Measurements from ENCODE around the gene IFNAR2.
"Not testable (repeated sequence)": the region's sequence is repeated elsewhere in the genome, so short reads cannot be mapped to it uniquely, and the experiment has no call there.

The IFNAR2 gene

DNA sequence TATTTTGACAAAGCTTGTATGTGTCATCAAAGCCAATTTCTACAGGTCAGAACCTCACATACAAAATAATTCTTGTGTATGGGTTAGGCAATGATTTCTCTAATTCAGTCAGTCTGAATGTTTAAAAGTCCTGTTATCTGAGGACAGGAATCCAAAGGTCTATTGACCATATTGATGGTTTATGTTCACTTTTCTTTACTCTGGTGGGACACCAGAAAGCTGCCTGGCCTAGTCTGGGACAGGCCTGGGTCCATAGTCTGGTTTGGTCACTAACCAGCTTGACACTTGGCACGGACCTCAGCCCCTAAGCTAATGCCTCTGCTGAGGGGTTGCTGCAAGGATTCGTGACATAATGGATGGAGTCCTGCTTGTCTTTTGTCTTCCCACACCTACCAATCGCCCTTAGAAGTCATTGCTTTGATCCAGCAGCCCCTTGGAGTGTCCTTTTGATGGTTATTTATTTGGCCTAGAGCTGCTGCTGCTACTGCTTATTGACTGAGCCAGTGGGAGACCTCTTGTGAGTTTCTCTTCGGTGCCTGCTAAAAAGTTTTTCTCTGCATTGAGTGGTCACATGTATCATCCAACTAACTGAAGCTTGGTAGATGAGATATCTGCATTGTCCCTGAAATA, 15.7 kb downstream of the IFNAR2 start:
- no peak for DNase-seq

DNA sequence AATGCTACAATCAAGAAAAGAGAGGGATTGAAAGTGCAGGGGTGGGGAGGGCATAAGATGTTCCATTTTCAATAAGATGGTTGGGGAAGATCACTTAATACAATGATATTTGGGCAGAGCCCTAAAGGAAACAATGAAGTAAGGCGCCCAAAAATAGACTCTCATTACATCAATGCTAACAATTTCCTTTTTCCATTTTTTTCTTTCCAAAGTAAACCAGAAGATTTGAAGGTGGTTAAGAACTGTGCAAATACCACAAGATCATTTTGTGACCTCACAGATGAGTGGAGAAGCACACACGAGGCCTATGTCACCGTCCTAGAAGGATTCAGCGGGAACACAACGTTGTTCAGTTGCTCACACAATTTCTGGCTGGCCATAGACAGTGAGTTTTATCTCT, 16.8 kb downstream of the IFNAR2 start:
- DNase-seq: no peak

DNA sequence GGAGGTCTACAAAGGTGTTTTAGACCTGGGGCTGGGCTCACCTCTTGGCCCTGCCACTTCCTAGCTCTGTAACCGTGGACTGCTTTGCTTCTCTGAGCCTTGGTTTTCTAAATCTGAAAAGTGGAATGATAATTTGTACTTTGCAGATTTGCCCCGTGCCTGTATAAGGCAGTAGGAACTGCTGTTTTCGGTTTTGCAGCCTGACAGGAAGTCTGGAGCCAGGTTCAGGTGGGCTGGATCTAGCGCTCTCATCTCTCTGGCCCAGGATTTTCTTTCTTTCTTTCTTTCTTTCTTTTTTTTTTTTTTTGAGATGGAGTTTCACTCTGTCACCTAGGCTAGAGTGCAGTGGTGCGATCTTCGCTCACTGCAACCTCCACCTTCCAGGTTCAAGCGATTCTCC, 17.2 kb downstream of the IFNAR2 start:
- no peak for DNase-seq

GRCh38 chr21:33247599-33247998, 17.9 kb downstream of the IFNAR2 start:
- DNase-seq: no peak

DNA sequence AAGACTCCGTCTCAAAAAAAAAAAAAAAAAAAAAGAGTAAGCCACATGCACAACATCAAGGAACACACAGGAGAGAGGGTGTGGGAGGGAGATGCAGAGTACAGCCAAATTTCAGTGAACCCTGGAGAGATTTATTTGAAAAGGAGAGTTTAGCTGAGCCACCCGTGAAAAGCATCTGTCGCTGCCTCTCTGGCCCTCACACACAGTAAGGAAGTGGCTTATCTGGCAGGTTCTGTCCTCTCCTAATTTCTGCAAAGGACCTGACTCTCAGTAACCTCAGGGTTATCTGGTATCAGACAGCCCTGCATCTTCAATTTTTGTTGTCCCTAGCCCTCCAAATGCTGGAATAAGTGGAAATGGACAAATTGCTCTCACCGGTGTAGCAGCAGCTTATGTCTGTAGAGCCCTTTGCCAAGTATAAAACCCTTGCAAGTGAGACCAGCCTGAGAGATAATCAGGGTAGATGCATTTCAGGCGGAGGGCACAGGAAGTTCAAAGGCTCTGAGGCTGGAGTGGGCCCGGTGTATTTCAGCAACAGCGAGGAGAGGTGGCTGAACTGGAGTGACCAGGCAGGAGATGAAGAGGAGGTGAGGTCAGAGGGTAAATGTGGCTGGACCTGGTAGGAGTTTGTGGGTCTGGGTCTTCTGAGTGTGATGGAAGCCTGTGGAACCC, 19.7 kb downstream of the IFNAR2 start:
- DNase-seq: no peak

DNA sequence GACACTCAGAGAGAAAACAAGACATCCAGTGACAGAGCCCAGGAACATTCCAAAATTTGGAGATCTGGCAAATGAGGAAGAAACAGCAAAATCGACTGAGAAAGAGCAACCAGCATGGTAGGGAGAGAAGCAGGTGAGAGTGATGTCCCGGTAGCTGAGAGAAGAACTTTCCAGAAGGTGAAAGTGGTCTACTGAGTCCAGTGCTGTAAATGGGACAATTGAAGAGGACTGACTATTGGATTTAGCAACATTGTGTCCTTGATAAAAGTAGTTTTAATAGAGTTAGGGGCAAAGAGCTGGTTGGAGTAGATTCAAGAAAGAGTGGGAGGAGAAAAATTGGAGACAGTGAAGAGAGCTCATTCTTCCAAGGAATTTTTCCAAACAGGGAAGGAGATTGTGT, 21.4 kb downstream of the IFNAR2 start:
- no peak for DNase-seq

DNA sequence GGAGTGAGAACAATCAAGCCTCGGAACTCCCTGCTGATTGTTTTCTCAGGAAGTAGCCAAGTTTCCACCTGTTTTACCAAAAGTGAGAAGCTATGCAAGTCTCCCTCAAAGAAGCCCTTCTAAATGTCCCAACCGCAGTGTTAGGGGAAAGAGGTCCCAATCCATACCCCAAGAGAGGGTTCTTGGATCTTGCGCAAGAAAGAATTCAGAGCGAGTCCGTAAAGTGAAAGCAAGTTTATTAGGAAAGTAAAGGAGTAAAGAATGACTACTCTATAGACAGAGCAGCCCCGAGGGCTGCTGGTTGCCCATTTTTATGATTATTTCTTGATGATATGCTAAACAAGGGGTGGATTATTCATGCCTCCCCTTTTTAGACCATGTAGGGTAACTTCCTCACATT, 23.6 kb downstream of the IFNAR2 start:
- not testable (repeated sequence) for DNase-seq

DNA sequence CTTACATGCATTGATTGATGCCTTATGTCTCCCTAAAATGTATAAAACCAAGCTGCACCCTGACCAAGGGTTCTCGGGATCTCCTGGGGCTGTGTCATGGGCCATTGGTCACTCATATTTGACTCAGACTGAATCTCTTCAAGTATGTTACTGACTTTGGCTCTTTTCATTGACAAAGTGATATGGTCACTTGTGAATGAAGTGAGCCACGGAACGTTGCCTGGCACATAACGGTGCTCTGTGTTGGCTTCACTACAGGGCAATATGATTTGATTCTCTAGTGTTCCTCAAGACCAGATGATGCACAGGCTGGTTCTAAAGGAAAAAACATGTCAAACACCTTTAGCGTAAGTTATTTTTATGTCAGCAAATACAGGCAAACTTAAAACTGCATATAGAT, 25.0 kb downstream of the IFNAR2 start:
- DNase-seq: no peak

- no peak for DNase-seq
Observed at GRCh38 chr21:33255404-33255803, 25.7 kb downstream of the IFNAR2 start.

DNA sequence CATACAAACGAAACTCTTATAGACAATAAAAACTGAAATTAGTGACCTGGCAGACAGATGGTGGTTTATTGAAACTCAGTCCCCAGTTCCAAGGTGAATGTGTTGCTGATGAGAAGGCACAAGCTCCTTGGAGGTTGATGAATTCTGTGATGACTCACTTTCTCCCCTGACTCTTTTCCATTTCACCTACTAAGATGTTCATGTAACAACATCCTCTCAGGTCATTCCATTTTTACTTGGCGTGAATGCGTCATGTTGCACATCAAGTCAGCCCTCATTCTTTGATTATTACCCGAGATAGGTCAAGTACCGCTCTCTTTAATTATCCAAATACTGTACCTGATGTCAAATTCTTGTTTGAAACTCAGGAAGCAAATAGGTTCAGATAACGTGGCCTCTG, 26.3 kb downstream of the IFNAR2 start:
- no peak for DNase-seq

DNA sequence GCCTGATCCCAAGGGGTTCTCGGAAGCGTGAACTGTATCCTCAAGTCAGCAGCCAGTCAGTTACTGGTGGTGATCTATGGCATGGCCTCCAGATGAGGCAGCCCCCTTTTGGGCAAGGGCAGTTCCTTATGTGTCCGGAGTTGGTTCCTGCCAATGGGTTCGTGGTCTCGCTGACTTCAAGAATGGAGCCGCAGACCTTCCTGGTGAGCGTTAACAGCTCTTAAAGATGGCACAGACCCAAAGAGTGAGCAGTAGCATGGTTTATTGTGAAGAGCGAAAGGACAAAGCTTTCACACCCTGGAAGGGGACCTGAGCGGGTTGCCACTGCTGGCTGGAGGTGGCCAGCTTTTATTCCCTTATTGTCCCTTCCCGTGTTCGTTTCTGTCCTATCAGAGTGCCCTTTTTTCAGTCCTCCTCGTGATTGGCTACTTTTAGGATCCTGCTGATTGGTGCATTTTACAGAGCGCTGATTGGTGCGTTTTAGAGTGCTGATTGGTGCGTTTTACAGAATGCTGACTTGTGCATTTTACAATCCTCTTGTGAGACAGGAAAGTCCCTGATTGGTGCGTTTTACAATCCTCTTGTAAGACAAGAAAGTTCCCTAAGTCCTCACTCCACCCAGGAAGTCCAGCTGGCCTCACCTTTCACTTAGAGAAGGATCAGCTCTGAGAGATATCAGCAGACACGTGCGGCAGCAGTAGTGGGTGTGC, 27.5 kb downstream of the IFNAR2 start:
- DNase-seq: no peak

DNA sequence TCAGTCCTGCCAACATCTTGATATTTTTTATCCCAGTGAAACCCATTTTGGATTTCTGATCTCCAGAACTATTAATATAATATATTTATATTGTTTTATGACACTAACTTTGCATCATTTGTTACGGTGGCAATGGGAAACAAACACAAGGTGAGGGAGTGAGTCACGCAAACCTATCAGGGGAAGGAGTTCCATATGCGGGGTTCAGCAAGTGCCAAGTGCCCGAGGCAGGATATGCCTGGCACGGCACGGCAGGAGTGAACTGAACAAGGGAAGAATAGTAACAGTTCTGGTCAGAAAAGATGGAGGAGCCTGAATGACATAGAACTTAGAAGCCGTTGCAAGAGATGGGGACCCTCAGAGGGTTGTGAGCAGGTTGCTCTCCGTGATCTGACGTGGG, 28.7 kb downstream of the IFNAR2 start:
- no peak for DNase-seq

GRCh38 chr21:33259428-33259827, 29.7 kb downstream of the IFNAR2 start:
- DNase-seq: no peak

GRCh38 chr21:33259995-33260394, 30.3 kb downstream of the IFNAR2 start:
- DNase-seq: no peak

- DNase-seq: no peak
Observed at GRCh38 chr21:33261635-33262034, 31.9 kb downstream of the IFNAR2 start.

DNA sequence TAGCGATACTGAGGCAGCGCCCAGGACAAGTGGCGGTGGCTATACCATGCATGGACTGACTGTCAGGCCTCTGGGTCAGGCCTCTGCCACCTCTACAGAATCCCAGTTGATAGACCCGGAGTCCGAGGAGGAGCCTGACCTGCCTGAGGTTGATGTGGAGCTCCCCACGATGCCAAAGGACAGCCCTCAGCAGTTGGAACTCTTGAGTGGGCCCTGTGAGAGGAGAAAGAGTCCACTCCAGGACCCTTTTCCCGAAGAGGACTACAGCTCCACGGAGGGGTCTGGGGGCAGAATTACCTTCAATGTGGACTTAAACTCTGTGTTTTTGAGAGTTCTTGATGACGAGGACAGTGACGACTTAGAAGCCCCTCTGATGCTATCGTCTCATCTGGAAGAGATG, 33.2 kb downstream of the IFNAR2 start:
- no peak for DNase-seq

- no peak for DNase-seq
Observed at GRCh38 chr21:33264561-33264960, 34.8 kb downstream of the IFNAR2 start.

DNA sequence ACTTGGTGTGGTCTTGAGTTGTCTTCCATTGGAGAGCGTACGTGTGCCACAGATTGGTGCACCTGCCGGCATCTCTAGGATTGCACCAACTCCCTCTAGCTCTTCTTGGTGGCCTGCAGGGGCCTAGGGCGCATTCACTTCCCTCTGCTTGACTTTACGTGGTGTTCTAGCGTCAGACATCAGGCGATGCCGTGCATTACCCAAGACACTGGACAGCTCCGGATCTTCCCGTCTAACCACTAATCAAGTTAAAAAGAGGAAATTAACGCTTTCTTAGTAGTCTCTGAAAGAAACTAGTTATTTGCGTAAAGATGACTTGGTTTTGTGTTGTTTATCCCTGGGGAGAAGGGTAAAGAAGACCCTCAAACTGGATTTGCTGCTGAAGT, 35.9 kb downstream of the IFNAR2 start:
- no peak for DNase-seq

DNA sequence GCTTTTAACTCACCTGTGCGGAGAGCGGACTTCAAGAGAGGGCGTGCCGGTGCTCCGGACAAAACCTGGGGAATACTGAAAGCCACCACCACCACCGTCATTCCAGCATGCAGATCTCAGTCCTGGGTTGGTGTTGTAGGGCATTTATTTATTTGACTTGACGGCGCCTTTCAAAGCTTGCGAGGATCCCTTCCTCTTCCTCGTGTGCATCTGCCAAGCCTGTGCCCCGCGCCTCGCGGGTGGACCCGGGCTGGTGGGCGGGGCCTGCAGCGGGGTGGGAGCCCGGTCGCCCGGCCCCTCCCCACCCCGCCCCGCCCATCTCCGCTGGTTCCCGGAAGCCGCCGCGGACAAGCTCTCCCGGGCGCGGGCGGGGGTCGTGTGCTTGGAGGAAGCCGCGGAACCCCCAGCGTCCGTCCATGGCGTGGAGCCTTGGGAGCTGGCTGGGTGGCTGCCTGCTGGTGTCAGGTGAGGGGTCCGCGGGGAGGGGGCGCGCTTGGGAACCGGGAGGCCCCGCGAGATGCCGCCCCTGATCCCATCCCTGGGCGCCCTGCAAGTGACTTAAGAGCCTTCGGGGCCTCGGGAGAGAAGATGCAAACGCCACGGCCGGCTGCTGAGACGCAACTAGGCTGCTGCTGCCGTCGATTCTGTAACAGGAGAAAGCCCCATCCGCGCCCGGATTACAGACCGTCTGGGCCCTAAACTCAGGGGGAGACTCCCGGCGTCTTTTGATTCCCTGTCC, 36.5 kb downstream of the IFNAR2 start, which contains the start of gene IL10RB:
Gene IL10RB, plus strand, starts transcription at position 318 of the 739 bp plus-strand sequence. Its CDS starts 99 bp downstream, at position 417.
- peak; percentile 78 for DNase-seq

DNA sequence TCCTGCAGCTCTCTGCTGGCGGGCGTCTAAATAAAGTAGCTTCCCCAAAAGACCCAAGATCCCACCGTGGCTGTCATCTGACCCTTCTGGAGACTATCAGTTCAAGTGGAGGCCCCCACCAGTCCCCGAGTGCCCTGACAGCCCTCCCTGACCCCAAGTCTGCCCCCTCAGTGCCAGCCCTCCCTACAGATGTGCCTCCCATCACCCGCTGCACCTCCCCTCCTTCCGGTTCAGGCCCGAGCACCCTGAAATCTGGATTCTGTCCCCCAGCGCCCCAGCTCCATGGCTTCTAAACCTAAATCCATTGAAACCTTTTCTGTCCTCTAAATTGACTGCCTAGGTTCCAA, 37.0 kb downstream of the IFNAR2 start:
- DNase-seq: peak; percentile 40

DNA sequence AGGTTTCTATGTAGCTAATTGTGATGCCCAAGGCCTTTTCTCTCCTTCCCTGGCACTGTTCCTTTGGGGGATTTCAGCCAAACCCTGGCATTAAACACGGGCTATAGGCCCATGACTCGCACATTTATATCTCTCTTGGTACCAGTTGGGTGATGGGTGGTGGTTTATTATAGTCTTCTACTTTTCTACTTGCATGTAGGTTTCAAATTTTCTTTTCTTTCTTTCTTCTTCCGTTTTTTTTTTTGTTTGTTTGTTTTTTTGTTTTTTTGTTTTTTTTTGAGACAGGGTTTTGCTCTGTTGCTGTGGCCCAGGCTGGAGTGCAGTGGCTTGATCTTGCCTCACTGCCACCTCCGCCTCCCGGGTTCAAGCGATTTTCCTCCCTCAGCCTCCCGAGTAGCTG, 37.5 kb downstream of the IFNAR2 start:
- no peak for DNase-seq

DNA sequence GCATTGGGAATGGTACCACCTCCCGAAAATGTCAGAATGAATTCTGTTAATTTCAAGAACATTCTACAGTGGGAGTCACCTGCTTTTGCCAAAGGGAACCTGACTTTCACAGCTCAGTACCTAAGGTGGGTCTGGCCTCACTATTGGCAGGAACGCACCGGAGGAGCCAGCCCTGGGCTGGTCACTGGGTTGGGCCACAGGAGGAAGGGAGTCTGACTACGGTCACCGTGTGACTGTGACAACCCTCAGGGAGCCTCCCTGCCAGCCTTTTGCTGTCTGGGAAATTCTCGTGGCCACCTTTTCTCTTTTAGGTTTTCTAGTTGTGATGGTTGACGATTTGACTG, 38.6 kb downstream of the IFNAR2 start:
- DNase-seq: no peak

DNA sequence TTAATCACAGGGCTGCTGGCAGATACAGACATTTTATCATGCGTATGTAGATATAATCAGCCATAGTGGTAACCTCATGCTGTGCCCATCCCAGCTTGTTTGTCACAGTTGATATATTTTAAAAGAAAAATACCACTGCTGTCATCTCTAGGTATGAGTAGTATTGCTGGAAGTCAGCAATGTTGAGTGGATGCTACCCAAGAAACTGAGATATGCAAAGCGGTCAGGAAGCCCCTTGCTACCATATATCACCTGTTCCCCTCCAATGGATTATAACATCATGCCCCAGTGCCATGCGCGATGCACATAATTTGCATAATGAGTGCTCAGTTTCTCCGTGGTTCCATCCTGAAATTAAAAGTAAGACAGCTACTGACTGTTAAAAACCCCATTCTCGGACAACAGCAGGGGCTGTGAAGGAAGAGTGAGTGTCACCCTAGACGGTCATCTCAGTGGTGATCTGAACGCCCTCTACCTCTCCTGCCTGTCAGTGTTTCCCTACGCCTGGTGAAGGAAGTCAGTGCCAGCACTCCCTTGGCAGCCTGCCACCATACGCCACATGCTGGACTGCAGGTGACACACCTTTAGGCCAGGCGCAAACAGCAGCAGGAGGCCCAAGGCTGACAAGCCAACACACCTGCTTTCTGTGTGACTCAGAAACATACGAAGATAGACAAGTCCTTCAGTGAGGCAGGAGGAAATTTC, 39.2 kb downstream of the IFNAR2 start:
- peak; percentile 32 for DNase-seq
